ENCODE data around the gene SEPTIN5. TPM values are rescaled to one million over a fixed set of nuclear protein-coding genes. Genes with fewer than 3 reads are reported as not detected.
"Not testable (repeated sequence)": the region's sequence is repeated elsewhere in the genome, so short reads cannot be mapped to it uniquely, and the experiment has no call there.

SEPTIN5 gene
- total RNA-seq, 1 experiment from 2014 or later: 30.7 TPM

DNA sequence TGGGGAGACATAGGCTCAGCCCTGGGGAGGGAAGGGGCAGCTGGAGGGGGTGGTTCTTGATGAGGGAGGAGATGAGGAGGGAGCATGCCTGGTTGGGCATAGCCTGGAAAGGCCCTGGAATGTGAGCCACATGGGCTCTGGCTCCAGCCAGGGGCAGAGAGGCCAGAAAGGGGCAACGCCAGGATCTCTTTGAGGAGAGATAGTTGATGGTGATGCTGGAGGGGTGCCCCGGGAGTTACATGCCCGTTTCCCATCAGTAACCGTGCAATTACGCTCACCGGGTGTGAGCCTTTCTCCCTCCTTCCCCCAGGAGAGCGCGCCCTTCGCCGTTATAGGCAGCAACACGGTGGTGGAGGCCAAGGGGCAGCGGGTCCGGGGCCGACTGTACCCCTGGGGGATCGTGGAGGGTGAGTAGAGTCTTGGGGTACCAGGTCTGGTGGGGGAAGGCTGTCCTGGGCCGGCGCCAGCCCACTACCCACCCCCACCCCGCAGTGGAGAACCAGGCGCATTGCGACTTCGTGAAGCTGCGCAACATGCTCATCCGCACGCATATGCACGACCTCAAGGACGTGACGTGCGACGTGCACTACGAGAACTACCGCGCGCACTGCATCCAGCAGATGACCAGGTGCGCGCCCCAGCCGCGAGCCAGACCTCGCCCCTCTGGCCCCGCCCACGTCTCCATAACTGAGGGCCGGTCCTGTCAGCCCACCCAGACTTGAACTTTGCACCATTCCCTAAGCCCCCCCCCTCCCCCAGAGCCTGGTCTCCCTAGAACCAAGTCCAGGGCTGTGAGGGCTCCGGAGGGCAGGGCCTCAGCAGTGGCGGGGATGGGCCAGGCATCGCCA, 7.3 kb downstream of the SEPTIN5 start:
- Histone ChIP-seq H3K4me3 (no peak overlapping the region), H3K9me3 (no peaks in the 10 kb centered on the region), H3K36me3 (peaks cover 18% of the 10 kb centered on the region), H3K27me3 (no peaks in the 10 kb centered on the region)
- no peak for DNase-seq

DNA sequence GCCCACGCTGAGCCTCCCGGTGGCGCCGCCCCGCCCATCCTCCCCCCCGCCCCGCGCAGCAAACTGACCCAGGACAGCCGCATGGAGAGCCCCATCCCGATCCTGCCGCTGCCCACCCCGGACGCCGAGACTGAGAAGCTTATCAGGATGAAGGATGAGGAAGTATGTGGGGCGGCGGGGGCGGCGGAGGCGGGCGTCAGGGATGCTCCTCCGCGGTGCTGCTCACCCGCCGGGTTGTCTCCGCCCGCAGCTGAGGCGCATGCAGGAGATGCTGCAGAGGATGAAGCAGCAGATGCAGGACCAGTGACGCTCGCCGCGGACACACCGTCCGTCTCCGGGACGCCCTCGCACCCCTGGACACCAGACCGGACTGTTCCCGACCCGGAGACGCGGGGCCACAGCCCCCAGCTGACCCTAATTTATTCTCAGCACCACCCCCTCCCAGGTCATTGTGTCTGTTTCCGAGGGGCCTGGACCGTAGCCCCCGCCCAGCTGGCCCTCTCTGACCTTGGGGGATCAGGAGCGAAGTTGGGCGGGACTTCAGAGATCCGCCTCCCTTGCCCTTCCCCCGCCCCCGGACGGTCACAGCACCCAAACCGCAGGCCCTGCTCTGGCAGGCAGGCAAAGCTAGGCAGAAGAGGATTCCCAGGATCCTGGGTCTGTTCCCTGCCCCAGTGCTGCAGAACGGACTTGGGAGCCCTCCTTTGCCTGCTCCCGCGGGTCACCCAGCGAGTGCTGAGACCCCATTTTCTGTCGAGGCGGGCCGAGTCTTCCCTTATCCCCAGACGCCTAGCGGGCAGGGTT, 8.1 kb downstream of the SEPTIN5 start:
- no peak for DNase-seq
- Histone ChIP-seq H3K27me3 (no peaks in the 10 kb centered on the region), H3K9me3 (no peaks in the 10 kb centered on the region), H3K4me3 (no peak overlapping the region), H3K36me3 (peaks cover 18% of the 10 kb centered on the region)

DNA sequence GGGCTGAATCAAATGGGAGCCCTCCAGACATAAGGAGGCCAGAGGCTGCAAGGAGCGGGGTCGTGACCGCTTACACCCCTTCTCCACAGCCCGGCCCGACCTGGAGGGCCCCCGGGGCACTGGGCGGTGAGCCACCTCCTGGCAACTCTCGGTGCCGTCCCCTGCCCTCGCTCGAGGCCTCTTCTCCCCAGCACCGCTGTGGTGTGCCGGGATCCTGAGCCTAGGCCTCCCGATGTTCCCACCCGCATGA, 8.6 kb downstream of the SEPTIN5 start:
- DNase-seq: no peak
- Histone ChIP-seq H3K36me3 (peaks cover 18% of the 10 kb centered on the region), H3K4me3 (no peak overlapping the region), H3K9me3 (no peaks in the 10 kb centered on the region), H3K27me3 (no peaks in the 10 kb centered on the region)

DNA sequence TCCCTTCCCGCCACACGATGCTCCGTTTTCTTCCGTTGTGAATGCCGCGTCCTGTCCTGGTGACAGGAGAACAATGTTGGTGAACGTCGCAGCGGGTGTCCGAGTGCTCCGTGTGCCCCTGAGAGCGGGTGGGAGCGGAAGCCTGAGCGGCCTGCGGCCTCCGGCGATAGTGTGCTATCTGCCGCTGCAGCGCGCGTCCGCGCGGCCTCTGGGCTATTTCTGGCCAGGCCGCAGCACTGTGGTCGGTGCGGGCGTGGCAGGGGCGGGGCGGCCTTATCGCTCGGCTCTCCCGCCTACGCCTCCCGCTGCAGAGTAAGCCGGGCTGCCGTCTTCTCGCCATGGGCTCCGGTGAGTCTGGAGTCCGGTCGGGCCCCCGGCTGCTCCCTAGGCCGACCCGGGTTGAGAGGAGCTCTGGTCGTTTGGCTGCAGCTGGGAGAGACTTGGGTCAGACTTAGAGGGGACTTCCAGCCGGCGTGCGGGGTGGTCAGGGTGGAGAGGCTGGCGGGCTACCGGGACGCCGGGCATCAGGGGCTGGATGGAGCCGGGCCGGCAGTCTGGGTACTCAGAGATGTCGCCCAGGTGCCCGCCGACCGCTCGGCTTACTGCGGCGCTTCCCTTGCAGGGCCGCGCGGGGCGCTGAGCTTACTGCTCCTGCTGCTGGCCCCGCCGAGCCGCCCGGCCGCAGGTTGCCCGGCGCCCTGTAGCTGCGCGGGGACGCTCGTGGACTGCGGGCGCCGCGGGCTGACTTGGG, 9.1 kb downstream of the SEPTIN5 start, which contains the start of gene GP1BB:
Gene GP1BB, plus strand, starts transcription at position 308 of the 751 bp plus-strand sequence. Its CDS starts 31 bp downstream, at position 339.
- Histone ChIP-seq H3K27me3 (no peaks in the 10 kb centered on the region), H3K9me3 (no peaks in the 10 kb centered on the region), H3K4me3 (no peak within 1 kb of the TSS), H3K36me3 (peaks cover 18% of the 10 kb centered on the region)
- DNase-seq: no peak

DNA sequence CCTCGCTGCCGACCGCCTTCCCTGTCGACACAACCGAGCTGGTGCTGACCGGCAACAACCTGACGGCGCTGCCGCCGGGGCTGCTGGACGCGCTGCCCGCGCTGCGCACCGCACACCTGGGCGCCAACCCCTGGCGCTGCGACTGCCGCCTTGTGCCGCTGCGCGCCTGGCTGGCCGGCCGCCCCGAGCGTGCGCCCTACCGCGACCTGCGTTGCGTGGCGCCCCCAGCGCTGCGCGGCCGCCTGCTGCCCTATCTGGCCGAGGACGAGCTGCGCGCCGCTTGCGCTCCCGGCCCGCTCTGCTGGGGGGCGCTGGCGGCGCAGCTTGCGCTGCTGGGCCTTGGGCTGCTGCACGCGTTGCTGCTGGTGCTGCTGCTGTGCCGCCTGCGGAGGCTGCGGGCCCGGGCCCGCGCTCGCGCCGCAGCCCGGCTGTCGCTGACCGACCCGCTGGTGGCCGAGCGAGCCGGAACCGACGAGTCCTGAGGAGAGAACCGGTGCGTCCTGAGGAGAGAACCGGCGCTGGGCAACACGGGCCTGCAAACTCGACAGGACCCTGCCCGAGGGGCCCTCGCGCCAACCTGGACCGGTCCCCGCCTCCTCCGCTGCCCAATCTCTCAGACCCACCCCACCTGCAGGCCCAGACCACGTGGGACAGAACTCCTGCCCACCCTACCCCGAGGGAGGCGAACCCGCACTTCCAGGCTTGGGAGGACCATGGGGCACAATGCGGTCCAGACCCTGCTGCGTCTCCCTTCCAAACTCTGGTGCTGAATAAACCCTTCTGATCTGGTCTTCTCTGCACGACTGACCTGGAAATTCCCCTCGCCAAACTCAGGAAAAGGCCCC, 9.9 kb downstream of the SEPTIN5 start:
- Histone ChIP-seq H3K4me3 (no peak overlapping the region), H3K36me3 (peaks cover 18% of the 10 kb centered on the region), H3K27me3 (no peaks in the 10 kb centered on the region), H3K9me3 (no peaks in the 10 kb centered on the region)
- no peak for DNase-seq

DNA sequence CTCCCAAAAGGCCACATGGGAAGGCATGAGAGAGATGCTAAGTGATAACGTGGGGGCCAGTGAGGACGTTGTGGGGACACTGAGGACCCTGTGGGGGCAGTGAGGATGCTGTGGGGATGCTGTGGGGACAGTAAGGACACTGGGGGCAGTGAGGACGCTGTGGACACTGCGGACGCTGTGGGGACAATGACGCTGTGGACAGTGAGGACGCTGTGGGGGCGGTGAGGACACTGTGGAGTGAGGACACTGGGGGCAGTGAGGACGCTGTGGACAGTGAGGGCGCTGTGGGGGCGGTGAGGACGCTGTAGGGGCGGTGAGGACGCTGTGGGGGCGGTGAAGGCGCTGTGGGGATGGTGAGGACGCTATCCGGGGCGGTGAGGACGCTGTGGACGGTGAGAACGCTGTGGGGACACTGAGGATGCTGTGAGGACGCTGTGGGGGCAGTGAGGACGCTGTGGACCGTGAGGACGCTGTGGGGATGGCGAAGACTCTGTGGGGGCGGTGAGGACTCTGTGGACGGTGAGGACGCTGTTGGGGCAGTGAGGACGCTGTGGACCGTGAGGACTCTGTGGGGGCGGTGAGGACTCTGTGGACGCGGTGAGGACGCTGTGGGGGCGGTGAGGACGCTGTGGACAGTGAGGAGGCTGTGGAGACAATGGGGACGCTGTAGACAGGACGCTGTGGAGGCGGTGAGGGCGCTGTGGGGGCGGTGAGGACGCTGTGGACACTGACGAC, 10.8 kb downstream of the SEPTIN5 start:
- H3K27me3 ChIP-seq: no peaks in the 10 kb centered on the region

DNA sequence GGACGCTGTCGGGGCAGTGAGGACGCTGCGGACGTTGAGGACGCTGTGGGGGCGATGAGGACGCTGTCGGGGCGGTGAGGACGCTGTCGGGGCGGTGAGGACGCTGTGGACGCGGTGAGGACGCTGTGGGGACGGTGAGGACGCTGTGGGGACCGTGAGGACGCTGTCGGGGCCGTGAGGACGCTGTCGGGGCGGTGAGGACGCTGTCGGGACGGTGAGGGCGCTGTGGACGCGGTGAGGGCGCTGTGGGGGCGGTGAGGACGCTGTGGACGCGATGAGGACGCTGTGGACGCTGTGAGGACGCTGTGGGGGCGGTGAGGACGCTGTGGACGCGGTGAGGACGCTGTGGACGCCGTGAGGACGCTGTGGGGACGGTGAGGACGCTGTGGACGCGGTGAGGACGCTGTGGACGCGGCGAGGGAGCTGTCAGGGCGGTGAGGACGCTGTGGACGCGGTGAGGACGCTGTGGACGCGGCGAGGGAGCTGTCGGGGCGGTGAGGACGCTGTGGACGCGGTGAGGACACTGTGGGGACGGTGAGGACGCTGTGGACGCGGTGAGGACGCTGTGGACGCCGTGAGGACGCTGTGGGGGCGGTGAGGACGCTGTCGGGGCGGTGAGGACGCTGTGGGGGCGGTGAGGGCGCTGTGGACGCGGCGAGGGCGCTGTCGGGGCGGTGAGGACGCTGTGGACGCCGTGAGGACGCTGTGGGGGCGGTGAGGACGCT, 11.9 kb downstream of the SEPTIN5 start:
- H3K27me3 ChIP-seq, H3K4me3 ChIP-seq, DNase-seq, H3K36me3 ChIP-seq, H3K9me3 ChIP-seq: not testable (repeated sequence)

More for the DNA sequence above, 10.8 kb downstream of the SEPTIN5 start:
- DNase-seq: no peak
- Histone ChIP-seq H3K4me3 (no peak overlapping the region), H3K9me3 (no peaks in the 10 kb centered on the region), H3K36me3 (peaks cover 14% of the 10 kb centered on the region; the same call in 1 of the 2 replicates)

DNA sequence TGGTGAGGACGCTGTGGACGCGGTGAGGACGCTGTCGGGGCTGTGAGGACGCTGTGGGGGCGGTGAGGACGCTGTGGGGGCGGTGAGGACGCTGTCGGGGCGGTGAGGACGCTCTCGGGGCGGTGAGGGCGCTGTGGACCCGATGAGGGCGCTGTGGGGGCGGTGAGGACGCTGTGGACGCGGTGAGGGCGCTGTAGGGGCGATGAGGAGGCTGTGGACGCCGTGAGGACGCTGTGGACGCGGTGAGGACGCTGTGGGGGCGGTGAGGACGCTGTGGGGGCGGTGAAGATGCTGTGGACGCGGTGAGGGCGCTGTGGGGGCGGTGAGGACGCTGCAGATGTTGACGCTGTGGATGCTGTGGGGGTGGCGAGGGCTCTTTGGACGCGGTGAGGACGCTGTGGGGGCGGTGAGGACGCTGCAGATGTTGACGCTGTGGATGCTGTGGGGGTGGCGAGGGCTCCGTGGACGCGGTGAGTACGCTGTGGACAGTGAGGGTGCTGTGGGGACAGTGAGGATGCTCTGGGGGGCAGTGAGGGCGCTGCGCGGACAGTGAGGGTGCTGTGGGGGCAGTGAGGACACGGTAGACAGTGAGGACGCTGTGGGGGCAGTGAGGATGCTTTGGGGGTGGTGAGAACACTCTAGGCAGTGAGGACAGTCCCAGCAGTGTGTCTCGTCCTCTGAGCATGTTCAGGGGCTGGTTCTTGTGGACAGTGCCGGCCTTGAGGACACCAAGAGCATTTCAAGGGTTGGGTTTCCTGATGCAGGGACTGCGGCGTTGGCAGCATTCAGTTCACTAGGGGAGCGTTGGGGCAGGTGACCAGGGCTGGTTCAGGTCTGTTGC, 13.2 kb downstream of the SEPTIN5 start:
- H3K36me3 ChIP-seq: peaks cover 5% of the 10 kb centered on the region; the same call in 1 of the 2 replicates
- H3K9me3 ChIP-seq: no peaks in the 10 kb centered on the region
- no peak for DNase-seq
- H3K27me3 ChIP-seq: no peaks in the 10 kb centered on the region
- no peak overlapping the region for H3K4me3 ChIP-seq

DNA sequence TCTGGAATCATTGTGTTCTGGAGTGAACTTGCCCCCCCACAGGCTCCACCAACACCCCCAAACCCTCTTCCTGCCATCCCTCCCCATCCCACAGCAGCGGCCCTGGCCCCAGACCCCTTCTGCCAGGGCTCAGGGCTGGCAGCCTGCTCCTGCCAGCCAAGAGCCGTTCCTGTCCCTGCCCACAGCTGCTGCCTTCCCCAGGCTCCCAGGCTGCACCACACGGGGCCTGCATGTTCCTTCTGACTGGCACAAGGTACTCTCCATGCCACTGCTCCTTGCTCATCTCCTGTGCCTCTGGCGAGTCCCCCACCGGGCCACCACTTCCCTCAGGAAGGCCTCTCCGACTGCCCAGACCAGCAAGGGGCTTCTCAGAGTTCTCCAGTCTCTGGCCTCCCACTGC, 14.0 kb downstream of the SEPTIN5 start:
- no peak for DNase-seq
- Histone ChIP-seq H3K4me3 (no peak overlapping the region), H3K27me3 (no peaks in the 10 kb centered on the region), H3K36me3 (no peaks in the 10 kb centered on the region), H3K9me3 (no peaks in the 10 kb centered on the region)

DNA sequence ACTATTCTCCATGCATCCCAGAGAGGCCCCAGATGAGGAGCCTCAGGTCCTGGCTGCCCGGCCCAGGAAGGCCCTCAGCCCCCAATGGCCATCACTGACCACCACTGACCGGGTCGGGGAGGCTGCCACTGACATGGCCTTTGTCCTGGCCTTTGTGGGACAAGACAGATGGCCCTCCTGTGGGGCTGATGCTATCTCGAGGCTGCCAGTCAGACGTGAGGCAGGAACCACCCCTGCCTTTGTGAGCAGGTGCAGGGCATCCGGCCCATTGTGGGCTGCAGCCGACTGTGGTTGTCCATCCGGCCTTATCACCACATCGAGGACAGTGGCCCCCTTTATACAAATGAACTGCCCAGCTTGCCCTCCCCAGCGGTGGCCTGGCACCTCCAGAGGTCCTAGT, 14.5 kb downstream of the SEPTIN5 start:
- H3K4me3 ChIP-seq: no peak overlapping the region
- H3K9me3 ChIP-seq: no peaks in the 10 kb centered on the region
- no peaks in the 10 kb centered on the region for H3K27me3 ChIP-seq
- no peaks in the 10 kb centered on the region for H3K36me3 ChIP-seq
- no peak for DNase-seq

DNA sequence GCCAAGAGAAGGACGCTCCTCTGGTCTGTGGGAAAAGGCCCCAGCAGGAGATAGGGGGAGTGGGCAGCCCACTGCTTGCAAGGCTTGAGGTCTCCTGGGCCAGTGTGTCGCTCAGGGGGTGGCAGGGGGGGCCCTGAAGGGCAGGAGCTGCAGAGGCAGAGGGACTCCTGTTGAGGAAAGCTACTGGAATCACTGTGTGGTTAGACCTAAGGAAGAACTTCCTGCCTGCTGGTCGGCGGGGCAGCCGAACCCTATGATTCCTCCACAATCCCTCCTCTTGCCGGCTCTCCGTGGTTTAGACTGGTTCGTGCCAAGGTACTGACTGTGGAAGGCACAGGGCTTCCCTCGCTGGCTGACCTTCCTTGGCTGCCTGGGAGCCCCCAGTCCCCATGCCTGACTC, 15.2 kb downstream of the SEPTIN5 start:
- Histone ChIP-seq H3K27me3 (no peaks in the 10 kb centered on the region), H3K4me3 (no peak overlapping the region), H3K9me3 (no peaks in the 10 kb centered on the region), H3K36me3 (no peaks in the 10 kb centered on the region)
- DNase-seq: no peak

DNA sequence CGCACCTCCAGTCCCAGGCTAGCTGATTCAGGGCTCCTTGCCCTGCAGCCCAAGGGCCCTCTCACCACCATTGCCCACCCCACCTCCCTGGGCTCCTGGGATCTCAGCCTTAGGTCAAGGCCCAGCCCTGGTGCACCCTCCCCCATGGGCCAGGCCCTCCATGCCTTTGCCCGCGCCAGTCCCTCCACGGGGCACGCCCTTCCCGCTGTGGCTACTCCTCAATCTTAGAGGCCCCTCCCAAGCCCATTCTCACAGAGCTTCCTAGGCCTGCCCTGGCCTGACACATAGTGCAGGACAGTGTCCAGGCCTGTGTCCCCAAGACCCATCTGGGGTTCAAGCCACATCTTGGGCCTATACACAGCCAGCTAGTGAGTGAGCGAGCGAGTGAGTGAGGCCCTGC, 15.9 kb downstream of the SEPTIN5 start:
- no peaks in the 10 kb centered on the region for H3K9me3 ChIP-seq
- no peaks in the 10 kb centered on the region for H3K36me3 ChIP-seq
- no peak overlapping the region for H3K4me3 ChIP-seq
- no peak for DNase-seq
- no peaks in the 10 kb centered on the region for H3K27me3 ChIP-seq

DNA sequence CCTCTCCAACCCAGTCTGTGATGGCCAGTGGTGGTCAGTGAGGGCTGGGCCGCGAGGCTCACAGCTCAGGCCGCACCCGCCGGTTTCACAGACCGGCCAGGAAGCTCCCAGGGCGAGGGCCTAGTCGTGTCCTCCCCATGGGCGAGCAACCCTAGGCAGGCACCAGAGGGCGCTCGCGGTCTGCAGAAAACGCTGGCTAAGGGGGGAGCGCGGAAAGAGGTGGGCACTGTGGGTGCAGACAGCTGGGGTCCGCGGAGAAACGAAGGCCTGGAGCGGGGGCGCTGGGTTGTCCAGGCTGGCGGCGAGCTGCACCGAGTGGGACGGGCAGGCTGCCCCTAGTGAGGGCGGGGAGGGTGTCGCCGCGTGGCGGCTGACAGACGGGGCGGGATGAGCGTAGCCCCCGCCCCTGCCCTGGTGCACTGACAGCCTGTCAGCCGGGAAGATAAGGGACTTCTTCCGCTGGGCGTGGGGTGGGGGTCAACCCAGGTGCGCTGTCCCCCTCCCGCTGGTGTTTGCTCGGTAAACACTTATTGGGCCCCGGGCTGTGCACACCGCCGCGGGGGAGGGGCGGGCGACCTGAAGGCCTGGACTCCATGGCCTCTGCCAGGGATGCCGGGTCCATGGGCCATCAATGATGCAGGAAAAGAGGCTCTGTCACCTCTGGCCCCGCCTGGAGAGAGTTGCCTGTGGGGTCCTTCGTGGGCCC, 16.5 kb downstream of the SEPTIN5 start:
- peak overlapping the region; percentile 44 for H3K4me3 ChIP-seq
- peak; percentile 78 for DNase-seq
- H3K9me3 ChIP-seq: no peaks in the 10 kb centered on the region
- no peaks in the 10 kb centered on the region for H3K36me3 ChIP-seq
- H3K27me3 ChIP-seq: no peaks in the 10 kb centered on the region

All from MG63 (cell line).